ENCODE measurements around the gene SETD5. TPM values are rescaled to one million over a fixed set of nuclear protein-coding genes. Genes with fewer than 3 reads are reported as not detected.

SETD5 gene
- total and polyA plus RNA-seq, 2 of the 4 experiments (the other 2 are of a cell fraction) = 42.7 to 62.9 TPM

- Histone ChIP-seq H3K27ac (ENCODE audit: insufficient read depth, low read length) (peak overlapping the region; percentile 96), H2BK120ac (ENCODE audit: low read depth, low read length) (peak overlapping the region; percentile 23; the same call in 1 of the 2 replicates), H3K56ac (ENCODE audit: extremely low read depth, insufficient read depth, low read length) (peak overlapping the region; percentile 89), H3K18ac (ENCODE audit: low read depth, low read length) (peak overlapping the region; percentile 35; the same call in 1 of the 2 replicates), H2AFZ (replicated peaks; ENCODE audit: low read length, poor library complexity) (peak overlapping the region; percentile 82), H3K4me3 (ENCODE audit: insufficient read depth, low read depth, low read length) (peak overlapping the region; percentile 74), H2BK5ac (ENCODE audit: low read depth, low read length, poor library complexity, severe bottlenecking) (peak overlapping the region; percentile 96), H2BK15ac (ENCODE audit: low read depth, low read length) (no peak overlapping the region), H3K9ac (ENCODE audit: low read depth, low read length) (peak overlapping the region; percentile 87), H2AK5ac (ENCODE audit: low read depth, low read length) (peak overlapping the region; percentile 79), H3K4ac (ENCODE audit: low read depth, low read length) (peak overlapping the region; percentile 89), H3K27me3 (ENCODE audit: control insufficient read depth, insufficient read depth, low read length) (no peaks in the 10 kb centered on the region), H3K4me1 (ENCODE audit: control insufficient read depth, insufficient read depth, low read length) (peaks cover 3% of the 10 kb centered on the region; the same call in 1 of the 2 replicates), H3K9me3 (ENCODE audit: control insufficient read depth, insufficient read depth, low read length) (no peaks in the 10 kb centered on the region), H3K79me1 (ENCODE audit: low read depth in 1 of 2, low read length in 2 of 2) (peaks cover 0 to 20% of the 10 kb centered on the region in 2 experiments; a peak in 1 of 4 replicates), H4K8ac (ENCODE audit: low read depth in 2 of 2, low read length in 2 of 2) (peak overlapping the region; percentile 40 to 90), H2BK20ac (ENCODE audit: low read depth, low read length) (no peak overlapping the region), H3K36me3 (ENCODE audit: control insufficient read depth, insufficient read depth, low read length) (peaks cover 17% of the 10 kb centered on the region), H3K9me1 (ENCODE audit: insufficient read depth, low read length) (no peaks in the 10 kb centered on the region), H3K23ac (ENCODE audit: low read depth, low read length) (peak overlapping the region; percentile 91), H2AK9ac (replicated peaks; ENCODE audit: low read depth, low read length, poor library complexity) (peak overlapping the region; percentile 99), H3K4me2 (ENCODE audit: low read depth, low read length) (peak overlapping the region; percentile 70), H3K14ac (replicated peaks; ENCODE audit: low read depth, low read length) (peak overlapping the region; percentile 86), H4K5ac (ENCODE audit: low read depth, low read length) (peak overlapping the region; percentile 17; the same call in 1 of the 2 replicates), H4K20me1 (ENCODE audit: insufficient read depth, low read length) (peaks cover 88% of the 10 kb centered on the region), H4K91ac (ENCODE audit: insufficient read depth, low read depth, low read length) (peak overlapping the region; percentile 80)
- dilution Hi-C loops (cut with HindIII; ENCODE audit: low sequenced_read_pairs, unreplicated experiment) (no loop called here), in situ Hi-C loops (cut with MboI; ENCODE audit: low sequenced_read_pairs) (no loop called here), intact Hi-C loops (cut with micrococcal nuclease) (loop anchor here (5.0 kb wide), 1 partner anchor 42 kb away; no protein-coding TSS in a partner anchor)
- ChIA-PET CTCF (no interaction called here), POLR2A (ENCODE audit: unreplicated experiment) (interaction anchor here (0.6 kb wide), 1 partner anchor 17 kb away, joined by 4 read pairs; no protein-coding TSS in a partner anchor)
- 57% methylated on average over 2 of the region's 15 CpGs; no CpG with 5 or more reads in 1 of the 2 experiments for WGBS, 2 experiments (ENCODE audit: extremely low coverage in 2 of 2, insufficient read length in 1 of 2)
- no TSS peak for BruUV-seq (replicated peaks)
- DNase-seq = no peak
- ATAC-seq (ENCODE audit: low read depth) = no peak
- TF ChIP-seq POLR2A (IDR thresholded peaks at IDR 0.05; ENCODE audit: low read depth, low read length) = no peak
- TF ChIP-seq RCOR1 (IDR thresholded peaks at IDR 0.05; ENCODE audit: insufficient replicate concordance, low read length) = no peak
- 0 out of 2 replicates have a peak, but pooled peaks have one; percentile 0 for TF ChIP-seq CTCF (conservative IDR thresholded peaks at IDR 0.05; ENCODE audit: low read depth, low read length)
Measured at GRCh38 chr3:9395570-9396300, 1.7 kb upstream of the SETD5 start.

Data from IMR-90 (cell line).